ENCODE measurements around the gene TRIM2. TPM values are rescaled to one million over a fixed set of nuclear protein-coding genes. Genes with fewer than 3 reads are reported as not detected.

TRIM2 gene
- total and polyA plus RNA-seq, 11 donors: 5.5 to 30.5 (median 18.5) TPM

DNA sequence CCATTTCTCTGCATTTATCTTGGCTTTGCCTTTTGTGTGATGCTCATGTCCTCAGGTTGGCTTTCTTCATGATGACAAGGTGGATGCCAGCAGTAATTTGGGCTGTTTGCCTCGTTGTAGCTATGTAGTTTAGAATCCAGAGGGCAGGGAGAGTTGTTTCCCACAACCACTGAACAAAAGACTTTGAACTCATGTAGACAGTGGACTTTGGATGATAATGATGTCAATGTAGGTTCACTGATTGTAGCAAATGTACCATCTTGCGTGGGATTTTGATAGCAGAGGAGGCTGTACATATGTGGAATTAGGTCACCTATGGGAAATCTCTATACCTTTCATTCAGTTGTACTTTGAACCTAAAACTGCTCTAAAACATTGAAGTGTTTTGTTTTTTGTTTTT, 181.5 kb downstream of the TRIM2 start:
- Histone ChIP-seq H3K4me1 (peaks cover 0 to 4% (median 0%) of the 10 kb centered on the region in 12 donors), H3K4me3 (no peak overlapping the region), H3K9me3 (no peaks in the 10 kb centered on the region), H3K36me3 (no peaks in the 10 kb centered on the region), H3K27ac (no peak overlapping the region), H3K27me3 (no peaks in the 10 kb centered on the region)
- DNase-seq (no peak), ATAC-seq (no peak)
- TF ChIP-seq CTCF (IDR thresholded peaks at IDR 0.05) (no peak), POLR2A (IDR thresholded peaks at IDR 0.05) (no peak)
- WGBS, 4 donors: 83 to 97% (median 94%) methylated on average over 2 of the region's 2 CpGs
- intact Hi-C loops (cut with DNase I): no loop called here

- 93 to 99% (median 96%) methylated on average over 4 of the region's 4 CpGs for WGBS, 4 donors
- DNase-seq (no peak), ATAC-seq (no peak)
- intact Hi-C loops (cut with DNase I): no loop called here
- no peak overlapping the region for H3K4me3 ChIP-seq
- H3K27me3 ChIP-seq: no peaks in the 10 kb centered on the region
- TF ChIP-seq POLR2A (IDR thresholded peaks at IDR 0.05) (no peak), CTCF (IDR thresholded peaks at IDR 0.05) (no peak)
- no peak overlapping the region for H3K27ac ChIP-seq
- H3K4me1 ChIP-seq: peaks cover 0 to 4% (median 0%) of the 10 kb centered on the region in 12 donors
- H3K9me3 ChIP-seq: no peaks in the 10 kb centered on the region
- H3K36me3 ChIP-seq: no peaks in the 10 kb centered on the region
Measured at GRCh38 chr4:153387981-153388380, 183.7 kb downstream of the TRIM2 start.

Other genes with a start within 250 kb of the TRIM2 start
- gene MND1, start 140.2 kb downstream of the TRIM2 start, total RNA-seq: 1 to 10 TPM in 1 of 9 donors, under 1 TPM in 2, not detected in 6; 0.30 to 1.3 (median 0.73) TPM
- under 1 TPM; 0.27 to 0.40 TPM for gene MND1, start 140.2 kb downstream of the TRIM2 start, polyA plus RNA-seq

All from heart left ventricle (tissue), 16 donors.